Measurements from ENCODE around the gene ATXN7L1. TPM values are rescaled to one million over a fixed set of nuclear protein-coding genes. Genes with fewer than 3 reads are reported as not detected.
A peak's percentile ranks its signal among the peaks of the same experiment; 100 is the strongest.

Gene ATXN7L1
- total and polyA plus RNA-seq, 2 of the 13 experiments (the other 11 are each of a cell fraction or from before 2014, with no cell fraction given): 4.1 to 7.8 TPM

GRCh38 chr7:105652359-105652993 is 223.9 kb downstream of the ATXN7L1 start:
- no peak overlapping the region for H3K4me3 ChIP-seq (replicated peaks in 1 of 3; ENCODE audit: insufficient read depth in 1 of 3, low read depth in 2 of 3, low read length in 3 of 3)
- DNase-seq (ENCODE audit: low spot score) (peak; percentile 62), FAIRE-seq (peak; percentile 87), ATAC-seq (peak; percentile 96)
- H3K79me2 ChIP-seq (ENCODE audit: insufficient read depth, low read length): no peaks in the 10 kb centered on the region
- H3K4me1 ChIP-seq (ENCODE audit: insufficient read depth, low read length): peaks cover 46% of the 10 kb centered on the region
- H3K27ac ChIP-seq (ENCODE audit: extremely low read length, insufficient read depth, low read length): no peak overlapping the region
- in situ Hi-C loops (cut with HindIII; ENCODE audit: extremely low pct_ligation_motif_present, low pct_unique_long_range_greater_than_20kb): loop anchor here (5.0 kb wide), 1 partner anchor 390 kb away; no protein-coding TSS in a partner anchor
- H3K9ac ChIP-seq (ENCODE audit: insufficient read depth, low read depth, low read length): no peak overlapping the region
- H4K20me1 ChIP-seq (ENCODE audit: insufficient read depth, low read length): no peaks in the 10 kb centered on the region
- no peak overlapping the region for H3K4me2 ChIP-seq (ENCODE audit: low read depth, low read length)
- H3K27me3 ChIP-seq (ENCODE audit: control insufficient read depth in 1 of 2, insufficient read depth in 2 of 2, low read length in 2 of 2): no peaks in the 10 kb centered on the region
- WGBS (ENCODE audit: low lambda C conversion rate): 14% methylated on average over 3 of the region's 8 CpGs
- H3K36me3 ChIP-seq (replicated peaks in 1 of 2; ENCODE audit: control insufficient read depth in 1 of 2, insufficient read depth in 2 of 2, low read length in 2 of 2): no peaks in the 10 kb centered on the region
- intact Hi-C loops (cut with micrococcal nuclease; ENCODE audit: unreplicated experiment): loop anchor here (2.0 to 10.0 kb wide), 4 partner anchors 108 to 512 kb away; partner anchors contain the start of gene ATXN7L1
- ChIA-PET POLR2A (interaction anchor here (1.5 kb wide), 1 partner anchor 24 kb away, joined by 3 read pairs; no protein-coding TSS in a partner anchor), CTCF (ENCODE audit: low intra/inter-chr PET ratio, low total read pairs) (interaction anchor here (2.5 kb wide), 1 partner anchor 390 kb away, joined by 24 read pairs; no protein-coding TSS in a partner anchor)
- no peaks in the 10 kb centered on the region for H3K9me3 ChIP-seq (ENCODE audit: low read length)
- no TSS peak for BruUV-seq (replicated peaks)
- no peak overlapping the region for H2AFZ ChIP-seq (ENCODE audit: low read length)
- TF ChIP-seq ZNF263 (CRISPR knock-in tag; IDR thresholded peaks at IDR 0.05) (peak; percentile 74; the same call in 1 of the 2 replicates), ZNF274 (CRISPR knock-in tag; IDR thresholded peaks at IDR 0.05) (0 out of 2 replicates have a peak, but pooled peaks have one; percentile 51), ZNF670 (CRISPR knock-in tag; IDR thresholded peaks at IDR 0.05; ENCODE audit: borderline replicate concordance) (no peak), ZBTB26 (CRISPR knock-in tag; IDR thresholded peaks at IDR 0.05; ENCODE audit: borderline replicate concordance) (no peak), BORCS8-MEF2B (CRISPR knock-in tag; IDR thresholded peaks at IDR 0.05) (peak; percentile 49; the same call in 1 of the 2 replicates), NCOR1 (IDR thresholded peaks at IDR 0.05; ENCODE audit: borderline replicate concordance, low read length) (0 out of 2 replicates have a peak, but pooled peaks have one; percentile 9), HIVEP1 (CRISPR knock-in tag; IDR thresholded peaks at IDR 0.05) (no peak), CTCF (CRISPR knock-in tag; IDR thresholded peaks at IDR 0.05) (peak; percentile 94), HES4 (CRISPR knock-in tag; IDR thresholded peaks at IDR 0.05; ENCODE audit: borderline replicate concordance) (no peak), SALL1 (CRISPR knock-in tag; IDR thresholded peaks at IDR 0.05) (peak; percentile 36; the same call in 1 of the 2 replicates), HOXD1 (CRISPR knock-in tag; IDR thresholded peaks at IDR 0.05) (no peak), ZNF713 (CRISPR knock-in tag; IDR thresholded peaks at IDR 0.05) (no peak), ZNF879 (CRISPR knock-in tag; IDR thresholded peaks at IDR 0.05) (no peak), XRCC5 (optimal IDR thresholded peaks at IDR 0.05; ENCODE audit: low read length) (peak; percentile 71), ZNF382 (CRISPR knock-in tag; IDR thresholded peaks at IDR 0.05; ENCODE audit: borderline replicate concordance) (no peak), HMGA1 (CRISPR knock-in tag; conservative IDR thresholded peaks at IDR 0.05) (no peak), ZNF773 (CRISPR knock-in tag; IDR thresholded peaks at IDR 0.05; ENCODE audit: borderline replicate concordance) (no peak), ZNF841 (CRISPR knock-in tag; IDR thresholded peaks at IDR 0.05; ENCODE audit: borderline replicate concordance) (no peak), ZFP90 (CRISPR knock-in tag; IDR thresholded peaks at IDR 0.05; ENCODE audit: borderline replicate concordance) (no peak), CEBPG (CRISPR knock-in tag; IDR thresholded peaks at IDR 0.05) (peak; percentile 21; the same call in 1 of the 2 replicates), CEBPB (IDR thresholded peaks at IDR 0.05; ENCODE audit: borderline replicate concordance, low read depth, low read length) (peak; percentile 1; the same call in 1 of the 2 replicates), MED13 (CRISPR knock-in tag; IDR thresholded peaks at IDR 0.05) (no peak), MXD3 (CRISPR knock-in tag; IDR thresholded peaks at IDR 0.05) (0 out of 2 replicates have a peak, but pooled peaks have one; percentile 36)
